ENCODE measurements around the gene SERPINA1.
"Not testable (repeated sequence)": the region's sequence is repeated elsewhere in the genome, so short reads cannot be mapped to it uniquely, and the experiment has no call there.

The SERPINA1 gene

DNA sequence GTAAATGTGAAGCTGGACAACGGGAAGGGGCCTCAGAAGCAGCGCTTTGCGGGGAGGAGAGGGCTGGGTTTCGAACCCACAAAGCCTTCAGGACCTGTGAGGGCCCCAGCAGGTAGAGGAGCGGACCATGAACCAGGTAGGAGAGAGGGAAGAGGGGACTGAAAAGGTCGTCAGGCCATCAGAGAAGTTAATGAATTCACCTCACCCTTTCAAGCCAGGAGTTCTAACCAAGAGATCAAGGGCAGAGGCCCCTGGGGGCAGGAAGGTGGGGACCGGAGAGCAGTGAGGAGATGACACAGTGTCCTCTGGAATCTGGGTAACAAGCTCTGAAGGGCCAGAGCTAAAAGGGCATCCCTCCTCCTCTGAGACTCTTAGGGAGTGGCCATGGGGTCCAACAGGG, 19.4 kb downstream of the SERPINA1 start:
- DNase-seq, result no peak

DNA sequence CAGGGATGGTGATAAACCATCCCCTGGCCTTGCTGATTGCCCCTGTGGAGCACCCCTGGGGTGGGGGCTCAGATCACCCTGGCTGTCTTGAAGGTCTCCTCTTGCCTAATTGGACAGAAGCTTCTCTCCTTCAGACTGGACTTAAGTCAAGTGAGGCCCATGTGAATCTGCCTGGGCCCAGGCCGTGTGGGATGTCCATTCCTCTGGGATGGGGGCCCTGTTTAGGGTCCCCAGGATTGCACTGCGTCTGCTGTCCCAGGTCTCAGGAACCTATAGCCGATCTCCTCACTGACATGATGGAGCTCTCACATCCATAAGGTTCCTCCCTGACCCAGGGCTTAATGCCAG, 20.2 kb downstream of the SERPINA1 start:
- no peak for DNase-seq

DNA sequence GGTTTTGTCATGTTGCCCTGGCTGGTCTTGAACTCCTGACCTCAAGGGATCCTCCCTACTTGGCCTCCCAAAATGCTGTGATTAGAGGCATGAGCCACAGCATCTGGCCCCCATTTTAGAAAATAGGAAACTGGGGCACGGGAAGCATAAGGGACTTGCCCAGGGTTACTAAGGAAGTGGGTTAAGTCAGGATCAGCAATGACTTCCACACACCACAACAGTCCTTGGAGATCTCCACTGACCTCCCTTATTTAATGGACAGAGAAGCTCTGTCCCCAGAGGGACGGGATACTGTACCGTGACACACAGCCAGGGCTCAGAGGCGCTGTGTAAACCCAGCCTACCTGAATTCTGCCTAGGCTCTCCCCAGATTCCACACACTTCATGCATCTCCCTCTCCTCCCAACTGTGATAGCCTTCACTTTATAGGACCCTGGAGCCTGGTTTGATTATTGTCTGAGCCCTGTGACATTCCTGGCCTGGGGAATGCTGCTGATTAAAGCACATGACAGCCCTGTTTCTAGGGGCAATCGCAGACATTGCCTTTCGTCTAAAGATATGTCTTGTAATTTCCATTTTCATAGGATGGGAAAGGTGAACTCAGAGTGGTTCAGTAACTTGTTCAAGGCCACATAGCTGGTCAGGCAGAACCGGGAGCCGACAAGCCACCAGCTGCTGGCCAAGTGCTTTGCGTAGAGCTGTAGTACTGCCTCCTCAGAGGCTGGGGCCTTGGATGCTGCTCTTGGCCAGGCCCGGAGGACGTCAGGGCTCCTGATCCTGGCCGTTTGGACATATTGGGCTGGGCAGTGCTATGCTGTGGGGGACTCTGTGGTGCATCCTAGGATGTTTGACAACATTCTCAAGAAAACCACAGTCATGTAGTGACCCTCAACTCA, 20.8 kb downstream of the SERPINA1 start:
- DNase-seq, result no peak

DNA sequence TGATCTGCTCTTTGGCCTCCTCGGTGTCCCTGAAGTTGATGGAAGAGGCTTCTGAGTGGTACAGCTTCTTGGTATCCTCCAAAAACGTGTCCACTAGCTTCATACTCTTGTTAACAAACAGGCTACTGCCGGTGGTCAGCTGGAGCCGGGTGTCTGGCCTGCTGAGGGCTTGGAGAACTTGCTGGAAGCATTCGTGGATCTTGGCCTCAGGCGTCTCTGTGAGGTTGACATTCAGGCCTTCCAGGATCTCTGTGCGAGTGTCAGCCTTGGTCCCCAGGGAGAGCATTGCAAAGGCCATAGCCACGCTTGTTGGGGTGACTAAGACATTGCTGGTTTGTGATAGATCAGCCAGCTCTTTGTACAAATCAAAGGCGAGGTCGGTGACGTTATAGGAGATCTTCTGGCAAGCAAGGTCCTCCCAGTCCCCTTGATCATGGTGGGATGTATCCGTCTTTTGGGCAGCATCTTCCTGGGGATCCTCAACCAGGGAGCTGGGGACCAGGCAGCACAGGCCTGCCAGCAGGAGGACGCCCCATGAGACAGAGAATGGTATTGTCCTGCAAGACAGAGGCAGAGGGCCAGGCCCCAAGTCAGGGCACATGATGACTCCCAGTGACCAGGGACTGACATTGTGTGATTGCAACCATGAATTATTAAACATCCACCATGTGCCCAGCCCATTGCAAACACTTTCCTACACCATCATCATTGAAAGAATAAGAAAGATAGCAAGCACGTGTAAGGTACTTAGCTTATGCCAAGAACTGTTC, 22.1 kb downstream of the SERPINA1 start, which contains the start of gene SERPINA2:
Gene SERPINA2 (minus strand): TSS at position 553 of the 770 bp plus-strand sequence.
- no peak for DNase-seq

DNA sequence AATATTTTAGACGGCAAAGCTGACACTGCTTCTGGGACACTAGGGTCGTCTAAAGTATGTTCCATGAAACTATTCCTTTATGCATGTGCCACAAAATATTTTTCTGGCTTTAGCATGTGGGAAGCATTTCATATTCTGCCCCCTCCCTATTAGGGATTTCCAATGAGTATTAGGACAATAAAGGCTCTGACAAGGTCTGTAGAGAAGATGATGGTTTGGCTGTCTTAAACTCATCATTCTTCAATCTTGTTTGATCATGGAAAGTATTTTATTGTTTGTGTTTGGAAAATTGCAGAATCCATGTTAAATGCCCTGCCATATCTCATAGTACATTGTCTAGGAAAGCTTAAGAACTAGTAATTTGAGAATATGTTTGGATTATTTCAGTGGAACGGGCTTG, 22.8 kb downstream of the SERPINA1 start:
- DNase-seq, result no peak

DNA sequence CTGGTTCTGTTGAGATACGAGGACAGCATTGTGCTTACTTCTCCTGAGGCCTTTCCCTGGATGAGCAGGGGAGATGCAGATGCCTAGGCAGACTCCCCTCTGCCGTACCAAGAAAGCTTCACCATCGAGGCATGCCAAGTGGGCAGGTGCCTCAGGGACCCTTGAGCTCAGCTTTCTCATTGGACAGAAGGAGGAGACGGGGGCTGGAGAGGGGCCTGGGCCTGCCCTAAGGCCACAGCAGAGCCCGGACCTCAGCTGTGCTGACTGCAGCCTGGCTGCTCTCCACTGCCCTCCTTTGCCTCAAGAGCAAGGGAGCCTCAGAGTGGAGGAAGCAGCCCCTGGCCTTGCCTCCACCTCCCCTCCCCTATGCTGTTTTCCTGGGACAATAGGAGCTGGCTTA, 23.4 kb downstream of the SERPINA1 start:
- no peak for DNase-seq

DNA sequence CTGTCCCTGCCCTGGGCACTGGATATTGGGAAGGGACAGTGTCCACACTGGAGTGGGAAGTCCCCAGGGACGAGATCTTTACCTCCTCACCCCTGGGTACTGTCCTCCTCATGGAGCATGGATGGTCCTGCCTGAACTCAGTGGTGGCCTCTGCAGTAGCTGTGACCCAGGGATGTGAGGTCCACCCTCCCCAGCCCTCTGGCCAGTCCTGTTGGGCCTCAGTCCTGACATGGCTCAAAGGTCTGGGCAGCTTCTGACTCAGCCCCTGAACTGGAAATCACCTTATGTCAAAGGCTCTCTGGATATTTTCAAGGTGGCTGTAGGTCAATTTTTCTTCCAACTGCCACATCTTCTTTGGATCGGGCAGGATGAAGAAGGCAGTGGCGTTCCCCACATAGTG, 24.4 kb downstream of the SERPINA1 start:
- DNase-seq, result no peak

DNA sequence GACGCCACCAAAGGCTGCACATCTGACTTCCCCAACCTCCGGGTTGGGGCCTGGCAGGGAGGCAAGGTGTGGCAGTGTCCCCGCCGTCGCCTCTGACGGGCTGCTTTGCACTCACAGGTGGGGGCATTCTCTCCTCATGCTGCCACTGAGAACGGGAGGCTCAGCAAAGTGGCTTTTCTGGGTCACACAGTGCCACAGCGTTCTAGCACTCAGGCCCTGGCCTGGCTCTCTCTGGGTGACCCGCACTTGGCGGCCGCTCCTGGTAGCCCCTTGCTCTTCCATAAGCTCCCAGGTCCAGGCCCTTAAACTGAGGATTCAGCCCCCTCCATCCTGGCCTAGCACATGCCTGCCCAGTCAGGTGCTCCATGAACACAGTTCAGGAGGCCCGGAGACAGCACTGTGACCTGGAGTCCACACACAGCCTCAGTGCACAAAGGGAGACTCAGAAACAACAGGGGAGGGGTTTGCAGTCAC, 25.2 kb downstream of the SERPINA1 start:
- DNase-seq, result no peak

DNA sequence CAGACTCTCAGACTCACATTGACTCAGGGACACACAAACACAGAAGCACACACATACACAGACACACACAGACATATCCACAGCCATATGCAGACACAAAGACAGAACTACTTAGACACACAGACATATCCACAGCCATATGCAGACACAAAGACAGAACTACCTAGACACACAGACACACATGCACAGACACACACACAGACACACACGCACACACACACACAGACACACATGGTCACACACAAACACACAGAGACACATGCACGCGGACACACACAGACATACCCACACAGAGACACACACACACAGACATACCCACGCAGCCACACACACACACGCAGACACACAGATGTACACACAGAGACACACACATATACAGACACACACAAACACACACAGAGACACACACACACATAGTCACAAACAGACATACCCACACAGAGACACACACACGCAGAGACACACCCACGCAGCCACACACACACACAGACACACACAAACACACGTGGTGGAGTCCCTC, 25.7 kb downstream of the SERPINA1 start:
- no peak for DNase-seq

DNA sequence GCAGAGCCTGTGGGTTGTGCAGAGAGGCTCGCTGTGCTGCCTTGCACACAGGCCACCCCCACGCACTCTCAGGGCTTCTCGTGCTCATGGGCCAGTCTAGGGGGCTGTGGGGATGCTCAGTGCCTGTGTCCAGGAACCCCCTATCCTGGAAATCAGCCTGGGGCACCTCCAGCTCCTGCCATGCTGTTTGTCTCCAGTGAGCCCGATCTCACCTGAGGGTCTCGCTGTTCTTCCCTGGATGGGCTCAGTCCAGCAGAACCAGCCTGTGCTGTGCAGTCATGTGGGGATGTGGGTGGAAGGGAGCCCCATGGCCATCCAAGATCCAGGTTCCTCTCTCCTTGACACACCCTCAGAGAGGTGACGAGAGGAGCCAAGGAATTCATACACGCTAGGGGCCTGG, 26.7 kb downstream of the SERPINA1 start:
- DNase-seq, result no peak

DNA sequence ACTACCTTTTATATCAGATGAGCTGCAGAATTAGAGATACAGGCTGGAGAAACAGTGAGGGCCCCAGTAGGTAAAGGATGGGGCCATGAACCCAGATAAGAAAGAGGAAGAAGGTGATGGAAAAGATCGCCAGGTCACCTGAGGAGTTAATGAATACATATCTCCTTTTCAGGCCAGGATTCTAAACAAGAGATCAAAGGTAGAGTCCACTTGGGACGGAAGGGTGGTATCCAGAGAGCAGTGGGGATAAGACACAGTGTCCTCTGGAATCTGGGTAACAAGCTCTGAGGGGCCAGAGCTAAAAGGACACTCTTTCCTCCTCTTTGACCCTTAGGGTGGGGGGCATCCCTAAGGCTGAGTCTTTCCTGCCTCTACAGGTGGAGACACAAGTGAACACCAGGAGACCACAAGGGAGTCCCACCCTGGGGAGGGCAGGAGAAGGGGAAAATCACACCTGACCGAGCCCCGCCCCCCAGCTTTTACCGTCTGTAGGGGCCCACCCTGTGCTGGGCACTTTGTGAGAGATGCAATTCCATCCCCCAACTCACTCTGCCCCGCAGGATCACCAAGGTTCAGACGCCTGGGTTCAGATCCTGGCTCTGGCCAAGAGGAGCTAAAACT, 27.3 kb downstream of the SERPINA1 start:
- DNase-seq, result no peak

DNA sequence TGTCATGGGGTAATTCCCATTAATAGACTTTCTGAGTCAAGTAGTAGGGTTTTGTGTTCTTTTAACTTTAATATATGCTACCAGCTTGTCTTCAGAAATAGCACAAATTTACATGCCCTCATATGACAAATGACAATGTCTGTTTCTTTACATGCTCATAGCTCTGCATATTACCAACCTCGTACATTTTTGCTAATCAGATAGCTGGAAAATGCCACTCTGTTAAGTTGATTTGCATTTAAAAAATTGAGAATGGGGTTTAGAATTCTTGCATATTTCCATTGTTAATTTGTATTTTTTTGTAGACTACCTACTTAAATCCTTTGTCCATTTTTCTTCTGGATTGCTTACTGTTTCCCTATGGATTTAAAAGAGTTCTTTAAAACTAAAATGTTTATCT, 31.2 kb downstream of the SERPINA1 start:
- DNase-seq, result no peak

DNA sequence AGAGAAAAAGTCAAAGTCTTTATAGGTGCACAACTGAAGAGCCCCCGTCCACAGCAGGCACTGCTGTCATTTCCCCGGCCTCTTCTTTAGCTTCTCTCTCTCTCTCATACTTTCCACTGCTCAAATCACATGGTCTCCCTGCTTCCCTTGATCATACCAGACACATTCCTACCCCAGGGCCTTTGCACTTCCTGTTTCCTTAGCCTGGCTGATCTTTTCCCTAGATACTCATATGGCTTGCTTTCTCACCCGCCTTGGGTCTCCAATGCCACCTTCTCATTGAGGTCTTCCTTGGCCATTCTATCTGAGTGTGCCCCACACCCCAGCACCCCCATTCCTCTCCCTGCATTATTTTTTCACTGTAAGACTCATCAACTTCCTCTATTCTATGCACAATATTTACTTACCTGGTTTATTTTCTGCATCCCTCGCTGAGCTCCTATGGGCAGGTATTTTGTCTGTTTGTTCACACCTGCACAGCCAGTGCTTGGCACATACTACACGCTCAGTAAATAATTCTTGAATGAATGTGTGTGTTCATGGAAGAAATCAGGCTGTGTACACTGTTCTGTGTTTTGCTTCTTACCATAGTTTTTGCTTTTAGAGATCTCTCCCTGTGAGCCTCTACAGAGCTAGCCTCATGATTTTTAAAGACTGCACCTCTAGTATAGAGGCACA, 31.9 kb downstream of the SERPINA1 start:
- DNase-seq, result no peak

DNA sequence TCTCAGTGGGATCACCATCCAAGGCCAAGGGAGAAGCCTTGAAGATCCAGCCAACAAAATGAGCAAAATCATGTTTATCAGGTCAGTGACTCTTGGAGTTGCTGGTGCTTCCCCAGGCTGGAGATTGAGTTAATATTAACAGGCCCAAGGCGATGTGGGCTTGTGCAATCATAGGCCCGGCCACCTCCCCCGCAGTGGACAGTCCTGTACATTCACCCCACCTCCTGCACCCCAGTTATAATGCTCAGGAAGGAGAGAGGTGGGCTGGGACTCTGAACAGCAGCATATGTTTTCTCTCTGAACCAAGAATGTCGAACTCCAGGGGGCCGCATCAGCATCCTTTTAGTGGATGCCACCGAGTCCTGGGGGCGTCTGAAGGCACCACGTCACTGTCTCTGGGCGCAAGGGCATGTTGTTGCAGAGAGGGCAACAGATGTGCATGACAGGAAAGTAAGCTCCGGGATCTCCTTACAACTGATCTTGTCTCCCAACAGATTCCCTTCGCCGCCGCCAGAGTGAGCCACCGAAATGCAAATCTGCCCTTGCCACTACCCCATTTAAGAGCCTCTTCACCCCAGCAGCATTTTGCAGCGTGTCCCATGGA, 33.1 kb downstream of the SERPINA1 start:
- DNase-seq, result no peak

DNA sequence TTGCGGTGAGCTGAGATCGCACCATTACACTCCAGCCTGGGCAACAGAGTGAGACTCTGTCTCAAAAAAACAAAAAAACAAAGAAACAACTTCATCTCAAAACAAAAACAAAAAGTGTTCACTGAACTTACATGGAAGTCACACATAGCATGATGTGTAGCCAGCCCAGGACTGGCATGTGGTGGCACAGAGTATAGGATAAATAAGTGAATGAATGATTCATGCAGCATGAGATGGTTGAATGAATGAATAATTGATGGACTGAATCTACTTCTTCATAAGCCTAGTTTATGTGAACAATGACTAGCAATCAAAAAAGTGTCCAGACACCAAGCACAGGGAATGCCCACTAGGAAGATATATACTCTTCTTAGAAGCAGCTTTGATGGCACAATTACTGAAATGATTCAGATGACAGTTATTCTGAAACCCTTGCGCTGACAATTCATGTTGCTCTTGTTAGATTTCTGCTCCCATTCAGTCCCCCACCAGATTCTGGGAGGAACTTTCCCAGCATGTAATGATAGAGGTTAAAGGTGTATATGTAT, 33.7 kb downstream of the SERPINA1 start:
- no peak for DNase-seq

DNA sequence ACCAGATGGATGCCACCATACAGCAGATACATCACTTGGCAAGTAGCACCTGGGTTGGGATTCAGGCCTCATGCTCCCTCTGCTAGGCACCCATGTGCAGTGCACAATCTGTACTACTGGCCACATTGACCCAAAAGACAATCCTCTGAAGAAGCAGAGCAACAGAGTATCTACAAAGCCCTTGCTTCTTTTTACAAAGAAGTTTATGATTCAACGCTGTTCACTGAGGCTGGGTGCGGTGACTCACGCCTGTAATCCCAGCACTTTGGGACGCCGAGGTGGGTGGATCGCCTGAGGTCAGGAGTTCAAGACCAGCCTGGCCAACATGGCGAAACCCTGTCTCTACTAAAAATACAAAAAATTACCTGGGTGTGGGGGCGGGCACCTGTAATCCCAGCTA, 34.2 kb downstream of the SERPINA1 start:
- not testable (repeated sequence) for DNase-seq

DNA sequence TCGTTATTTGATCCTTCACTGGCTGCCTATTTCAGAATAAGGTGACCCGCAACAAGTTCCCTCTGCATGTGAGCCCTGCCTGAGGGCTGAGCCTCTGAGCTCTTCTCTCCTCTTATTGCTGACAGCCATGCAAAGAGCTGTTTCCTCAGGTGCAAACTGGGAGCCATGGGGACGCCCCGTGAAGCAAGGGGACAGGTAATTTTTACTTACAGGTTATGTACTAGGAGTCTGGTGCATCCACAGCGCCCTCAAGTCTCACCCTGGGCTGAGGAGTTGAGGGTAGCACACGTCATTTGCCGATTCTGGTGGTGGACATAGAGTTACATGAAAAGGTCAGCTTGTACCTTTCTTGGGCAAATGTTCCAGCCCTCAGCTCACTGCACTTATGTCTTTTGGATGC, 39.1 kb downstream of the SERPINA1 start:
- DNase-seq, result no peak

DNA sequence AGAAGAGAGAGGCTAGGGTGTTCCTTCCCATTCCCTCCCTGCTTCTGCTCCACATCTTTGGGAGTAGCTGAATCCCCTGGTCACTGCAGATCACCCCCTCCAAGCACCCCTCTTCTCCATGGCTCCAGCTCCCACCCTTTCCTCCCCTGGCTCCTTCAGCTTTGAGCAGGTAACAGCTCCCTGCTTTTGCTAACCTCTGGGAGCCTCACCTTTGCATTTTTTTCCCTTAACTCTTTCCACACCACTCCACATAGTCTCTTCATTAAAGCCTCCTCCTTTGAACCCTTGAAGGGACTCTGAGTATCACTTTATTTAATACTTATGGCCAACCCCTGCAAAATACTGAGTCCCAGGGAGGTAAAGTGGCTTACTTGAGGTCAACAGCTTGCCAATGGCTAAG, 39.6 kb downstream of the SERPINA1 start:
- no peak for DNase-seq

DNA sequence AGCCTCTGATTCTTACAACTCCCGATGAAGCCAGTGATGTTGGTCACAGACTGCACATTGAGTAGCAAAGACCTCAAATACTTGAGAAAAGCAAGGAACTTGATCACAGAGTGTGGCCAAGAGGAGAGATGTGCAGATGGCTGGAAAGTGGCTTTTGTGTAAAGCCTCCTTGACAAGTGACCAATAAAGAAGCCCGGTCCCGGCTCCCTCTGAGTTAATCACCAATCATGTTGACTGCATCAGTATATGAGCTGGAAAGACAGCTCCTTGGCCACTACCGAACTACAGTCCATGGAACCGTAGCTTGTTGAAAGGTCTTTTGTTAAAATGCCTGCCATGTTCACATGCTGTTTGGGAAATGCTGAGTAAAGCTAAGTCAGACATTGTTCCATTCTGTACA, 41.6 kb downstream of the SERPINA1 start:
- no peak for DNase-seq

DNA sequence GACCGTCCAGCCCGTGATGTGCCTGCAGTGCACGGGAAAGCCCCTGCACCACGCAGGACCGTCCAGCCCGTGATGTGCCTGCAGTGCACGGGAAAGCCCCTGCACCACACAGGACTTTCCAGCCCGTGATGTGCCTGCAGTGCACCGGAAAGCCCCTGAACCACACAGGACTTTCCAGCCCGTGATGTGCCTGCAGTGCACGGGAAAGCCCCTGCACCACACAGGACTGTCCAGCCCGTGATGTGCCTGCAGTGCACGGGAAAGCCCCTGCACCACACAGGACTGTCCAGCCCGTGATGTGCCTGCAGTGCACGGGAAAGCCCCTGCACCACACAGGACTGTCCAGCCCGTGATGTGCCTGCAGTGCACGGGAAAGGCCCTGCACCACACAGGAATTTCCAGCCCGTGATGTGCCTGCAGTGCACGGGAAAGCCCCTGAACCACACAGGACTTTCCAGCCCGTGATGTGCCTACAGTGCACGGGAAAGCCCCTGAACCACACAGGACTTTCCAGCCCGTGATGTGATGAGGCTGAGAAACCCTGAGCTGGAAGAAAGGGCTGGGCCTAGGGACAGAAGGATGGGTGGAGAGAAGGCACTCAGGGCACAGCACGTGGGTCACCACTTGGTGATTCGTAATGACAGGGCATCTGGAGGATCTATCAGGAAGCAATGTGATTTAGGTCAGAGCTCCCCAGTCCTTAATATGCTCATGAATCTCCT, 42.2 kb downstream of the SERPINA1 start:
- not testable (repeated sequence) for DNase-seq

DNA sequence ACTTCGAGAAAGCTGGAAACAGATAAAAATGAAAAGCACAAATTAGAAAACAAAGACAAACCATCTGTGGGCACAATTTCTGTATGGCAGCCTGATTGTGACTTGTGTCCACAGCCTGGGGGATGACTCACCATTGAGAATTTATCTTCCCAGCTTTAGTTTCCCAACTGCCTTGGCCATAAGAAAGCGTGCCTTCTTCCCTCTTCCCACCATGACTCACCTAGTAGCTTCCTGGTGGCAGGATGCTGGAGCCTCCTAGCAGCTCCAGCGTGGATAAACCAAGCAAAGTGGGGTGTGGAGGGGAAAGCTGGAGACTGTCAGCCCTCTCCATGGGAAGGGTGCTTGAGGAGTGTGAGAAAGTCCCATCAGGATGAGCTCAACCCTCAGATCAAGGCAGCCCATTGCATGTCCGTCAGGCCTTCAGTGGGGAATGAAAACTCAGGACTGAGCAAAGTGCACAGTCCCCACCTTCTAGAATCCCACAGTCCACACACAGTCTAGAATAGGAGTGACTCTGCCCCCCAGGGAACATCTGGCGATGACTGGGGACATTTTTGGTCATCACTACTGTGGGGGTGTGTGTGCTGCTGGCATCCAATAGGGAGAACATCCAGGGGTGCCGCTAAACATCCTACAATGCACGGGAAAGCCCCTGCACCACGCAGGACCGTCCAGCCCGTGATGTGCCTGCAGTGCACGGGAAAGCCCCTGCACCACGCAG, 42.9 kb downstream of the SERPINA1 start:
- no peak for DNase-seq
